ENCODE results near the gene IL2RG.

The IL2RG gene

DNA sequence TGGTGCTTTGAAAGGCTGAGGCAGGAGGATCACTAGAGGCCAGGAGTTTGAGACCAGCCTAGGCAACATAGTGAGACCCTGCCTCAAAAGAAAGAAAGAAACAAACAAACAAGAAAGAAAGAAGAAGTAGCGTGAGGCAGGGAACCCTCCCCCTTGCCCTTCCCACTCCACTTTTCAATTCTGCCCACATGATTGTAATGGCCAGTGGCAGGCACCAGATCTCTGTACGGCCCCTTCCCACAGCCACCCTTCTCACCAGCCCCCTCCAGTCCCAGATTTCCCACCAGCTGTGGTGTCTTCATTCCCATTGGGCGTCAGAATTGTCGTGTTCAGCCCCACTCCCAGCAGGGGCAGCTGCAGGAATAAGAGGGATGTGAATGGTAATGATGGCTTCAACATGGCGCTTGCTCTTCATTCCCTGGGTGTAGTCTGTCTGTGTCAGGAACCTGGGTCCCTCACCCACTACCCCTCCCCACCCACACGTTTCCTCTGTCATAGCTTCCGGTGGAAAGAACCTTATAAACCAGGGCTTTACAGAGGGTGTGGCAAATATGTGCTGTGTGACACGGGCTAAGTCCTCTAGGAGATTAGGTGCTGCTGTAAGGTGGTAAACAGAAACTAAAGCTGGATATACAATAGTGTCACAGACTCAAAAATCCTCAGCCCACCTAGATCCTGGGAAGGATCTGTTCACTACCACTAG lies at the start of gene IL2RG:
IL2RG (minus strand) TSS at position 437 of the 703 bp plus-strand sequence; CDS start at position 399, 38 bp downstream.
- no peak for TF ChIP-seq CTCF (IDR thresholded peaks at IDR 0.05; ENCODE audit: low read depth, low read length, missing control alignments)
- no peak for DNase-seq (ENCODE audit: extremely low read depth, low read depth)
- no peak within 1 kb of the TSS for H3K4me3 ChIP-seq (replicated peaks; ENCODE audit: low read depth, low read length)

DNA sequence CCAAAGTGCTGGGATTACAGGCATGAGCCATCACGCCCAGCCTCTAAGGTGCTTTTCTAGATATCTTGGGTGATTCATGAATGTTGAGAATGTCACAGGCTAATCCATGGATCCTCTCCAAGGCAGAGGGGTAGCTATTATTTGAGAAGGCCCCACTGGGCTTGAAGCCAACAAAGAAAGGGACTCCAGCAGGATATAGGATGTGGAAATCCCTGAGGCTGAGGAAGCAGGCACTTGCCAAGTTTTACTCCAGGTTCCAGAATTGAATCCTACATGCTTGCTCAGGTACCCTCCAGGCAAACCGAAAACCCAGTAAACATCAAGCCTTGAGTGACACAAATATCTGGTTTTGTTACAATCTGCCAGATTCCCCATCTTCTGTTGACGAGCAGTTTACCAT lies 49.1 kb upstream of the IL2RG start:
- no peak overlapping the region for H3K4me3 ChIP-seq (replicated peaks; ENCODE audit: low read depth, low read length)
- TF ChIP-seq CTCF (IDR thresholded peaks at IDR 0.05; ENCODE audit: low read depth, low read length, missing control alignments): no peak
- no peak for DNase-seq (ENCODE audit: extremely low read depth, low read depth)

- no peak for TF ChIP-seq CTCF (IDR thresholded peaks at IDR 0.05; ENCODE audit: low read depth, low read length, missing control alignments)
- DNase-seq (ENCODE audit: extremely low read depth, low read depth): no peak
- H3K4me3 ChIP-seq (replicated peaks; ENCODE audit: low read depth, low read length): no peak overlapping the region
These were observed 48.0 kb upstream of the IL2RG start for GRCh38 chrX:71159335-71159734.

DNA sequence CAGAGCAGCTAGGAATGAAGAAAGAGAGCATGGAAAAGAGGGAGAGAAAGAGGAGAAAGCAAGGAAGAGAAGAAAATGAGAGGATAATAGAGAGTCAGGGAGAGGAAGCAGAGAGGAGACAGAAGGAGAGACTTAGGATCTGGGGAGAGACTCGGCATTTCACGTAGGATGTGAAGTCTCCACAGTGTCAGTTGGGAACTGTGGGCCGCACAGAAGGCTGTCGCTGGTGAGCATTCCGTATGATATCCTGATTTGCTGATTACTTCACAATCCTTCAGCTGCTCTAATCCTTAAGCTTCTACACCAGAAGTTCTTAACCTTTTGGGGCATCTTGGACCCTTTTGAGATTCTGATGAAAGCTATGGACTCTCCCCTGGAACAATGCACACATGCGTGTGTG lies 47.2 kb upstream of the IL2RG start:
- TF ChIP-seq CTCF (IDR thresholded peaks at IDR 0.05; ENCODE audit: low read depth, low read length, missing control alignments): no peak
- H3K4me3 ChIP-seq (replicated peaks; ENCODE audit: low read depth, low read length): no peak overlapping the region
- no peak for DNase-seq (ENCODE audit: extremely low read depth, low read depth)

DNA sequence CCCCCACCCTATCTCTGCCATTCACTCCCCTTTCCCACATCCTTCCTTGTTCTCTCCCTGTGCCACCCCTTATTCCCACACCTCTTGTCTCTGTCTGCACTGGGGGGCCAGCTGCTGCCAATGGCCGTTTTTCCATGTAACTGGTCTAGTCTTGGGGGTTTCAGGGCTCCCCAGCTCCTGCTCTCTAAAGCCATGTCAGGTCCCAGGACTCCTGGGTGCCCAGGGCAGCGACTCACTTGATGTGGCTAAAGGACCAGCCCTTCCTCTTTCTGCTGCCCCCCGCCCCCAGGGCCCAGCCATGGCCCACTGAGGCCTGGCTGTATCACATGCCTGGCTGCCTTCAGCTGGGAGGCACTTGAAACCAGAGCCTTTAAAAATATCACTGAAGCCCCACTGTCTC lies 43.3 kb upstream of the IL2RG start:
- no peak for DNase-seq (ENCODE audit: extremely low read depth, low read depth)
- TF ChIP-seq CTCF (IDR thresholded peaks at IDR 0.05; ENCODE audit: low read depth, low read length, missing control alignments): no peak
- no peak overlapping the region for H3K4me3 ChIP-seq (replicated peaks; ENCODE audit: low read depth, low read length)

GRCh38 chrX:71154196-71154595 lies 42.8 kb upstream of the IL2RG start:
- TF ChIP-seq CTCF (IDR thresholded peaks at IDR 0.05; ENCODE audit: low read depth, low read length, missing control alignments): no peak
- no peak for DNase-seq (ENCODE audit: extremely low read depth, low read depth)
- no peak overlapping the region for H3K4me3 ChIP-seq (replicated peaks; ENCODE audit: low read depth, low read length)

DNA sequence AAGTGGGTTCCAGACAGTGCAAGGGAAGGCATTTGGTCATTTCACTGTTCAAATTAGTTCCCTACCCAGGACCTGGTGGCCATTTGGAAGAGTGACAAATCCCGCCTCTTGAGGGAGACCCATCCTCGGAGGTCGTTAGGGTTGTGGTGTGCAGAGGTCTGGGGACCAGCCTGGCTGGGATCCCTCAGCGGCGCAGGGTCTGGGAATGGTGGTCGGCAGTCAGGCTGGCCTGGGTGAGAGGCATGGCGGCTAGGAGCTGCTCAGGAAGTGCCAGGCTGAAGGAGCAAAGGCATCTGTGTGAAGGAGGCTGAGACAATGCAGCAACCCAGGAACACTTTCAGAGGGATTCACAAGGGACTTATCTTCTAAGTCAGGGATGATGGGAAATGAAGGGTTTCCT lies 40.0 kb upstream of the IL2RG start:
- DNase-seq (ENCODE audit: extremely low read depth, low read depth): no peak
- no peak for TF ChIP-seq CTCF (IDR thresholded peaks at IDR 0.05; ENCODE audit: low read depth, low read length, missing control alignments)
- no peak overlapping the region for H3K4me3 ChIP-seq (replicated peaks; ENCODE audit: low read depth, low read length)

Data from HFF-Myc (cell line).